ENCODE data around the gene ZNF282.

The ZNF282 gene

DNA sequence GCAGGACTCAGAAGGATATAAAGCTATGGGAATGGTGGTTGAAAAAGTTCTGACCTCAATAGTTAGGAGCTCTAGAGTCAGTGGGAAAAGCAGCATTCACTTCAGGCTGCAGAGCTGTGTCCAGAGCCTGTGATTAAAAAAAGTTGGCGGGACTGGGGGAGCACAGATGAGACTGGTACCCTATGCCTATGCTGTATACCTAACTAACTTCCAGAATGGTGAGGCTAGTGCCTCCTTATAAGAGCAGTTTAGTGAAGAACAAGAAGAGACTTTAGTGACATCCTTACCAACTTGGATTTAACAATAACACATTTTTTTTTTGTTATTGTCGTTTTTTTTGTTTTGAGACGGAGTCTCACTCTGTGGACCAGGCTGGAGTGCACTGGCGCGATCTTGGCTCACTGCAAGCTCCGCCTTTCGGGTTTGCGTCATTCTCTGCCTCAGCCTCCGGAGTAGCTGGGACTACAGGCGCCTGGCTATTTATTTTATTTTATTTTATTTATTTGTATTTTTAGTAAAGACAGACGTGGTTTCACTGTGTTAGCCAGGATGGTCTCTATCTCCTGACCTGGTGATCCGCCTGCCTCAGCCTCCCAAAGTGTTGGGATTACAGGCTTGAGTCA is 6.6 kb upstream of the ZNF282 start:
- FAIRE-seq (no peak), DNase-seq (ENCODE audit: extremely low spot score, insufficient read length, low read depth) (no peak)

DNA sequence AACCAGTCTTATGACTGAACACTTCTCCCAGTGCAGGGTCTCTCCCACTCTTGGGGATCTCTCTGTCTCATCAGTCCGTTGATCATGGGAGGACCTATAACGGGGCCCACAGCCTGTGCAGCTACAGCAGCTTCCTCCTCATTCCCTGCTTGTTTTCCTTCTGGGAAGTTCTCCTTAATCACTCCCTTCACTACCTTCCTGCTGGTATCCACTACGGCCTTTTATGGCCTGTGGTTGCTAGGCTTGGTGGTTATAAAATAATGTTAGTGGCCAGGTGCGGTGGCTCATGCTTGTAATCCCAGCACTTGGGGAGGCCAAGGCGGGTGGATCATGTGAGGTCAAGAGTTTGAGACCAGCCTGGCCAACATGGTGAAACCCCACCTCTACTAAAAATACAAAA is 3.5 kb upstream of the ZNF282 start:
- FAIRE-seq = no peak
- no peak for DNase-seq (ENCODE audit: extremely low spot score, insufficient read length, low read depth)

DNA sequence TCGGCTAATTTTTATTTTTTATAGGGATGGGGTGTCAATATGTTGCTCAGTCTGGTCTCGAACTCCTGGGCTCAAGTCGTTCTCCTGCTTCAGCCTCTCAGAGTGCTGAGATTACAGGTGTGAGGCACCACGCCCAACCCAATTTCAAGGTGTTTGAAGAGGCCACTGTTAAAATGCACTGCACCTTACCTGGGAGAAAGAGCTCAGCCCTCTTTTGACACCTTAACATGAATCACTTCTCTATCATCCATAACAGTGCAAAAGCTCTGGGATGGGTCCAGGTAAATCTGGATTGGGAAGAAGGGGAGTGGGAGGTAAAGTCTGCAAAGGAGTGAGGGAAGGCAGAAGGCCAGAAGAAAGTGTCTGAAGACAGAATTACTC is 557 bp upstream of the ZNF282 start:
- FAIRE-seq (no peak), DNase-seq (ENCODE audit: extremely low spot score, insufficient read length, low read depth) (no peak)

DNA sequence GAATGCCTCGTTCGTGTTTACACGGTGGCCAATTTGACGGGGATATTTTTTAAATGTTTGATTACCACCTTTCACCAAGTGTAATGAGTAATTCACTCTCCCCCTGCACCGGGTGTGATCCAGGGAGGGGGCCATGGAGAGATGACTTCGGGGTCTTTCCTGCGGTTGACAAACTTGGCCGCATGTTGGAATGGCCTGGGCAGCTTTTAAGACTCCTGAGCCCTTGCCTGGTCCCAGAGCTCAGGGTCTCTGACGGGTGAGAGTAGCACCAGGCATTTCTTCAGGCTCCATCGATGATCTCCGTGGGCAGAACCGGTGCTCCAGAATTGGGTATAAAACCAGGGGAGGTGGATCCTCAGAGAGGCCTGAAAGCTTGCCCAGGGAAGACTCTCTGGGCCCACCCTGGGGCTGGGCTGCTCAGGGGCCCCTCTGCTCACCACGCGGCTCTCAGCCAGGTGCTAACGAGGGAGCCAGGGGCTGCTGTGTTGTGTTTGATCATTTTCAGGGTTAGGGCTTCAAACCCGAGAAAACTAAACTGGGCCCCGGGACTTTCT is 882 bp downstream of the ZNF282 start:
- DNase-seq (ENCODE audit: extremely low spot score, insufficient read length, low read depth) (no peak), FAIRE-seq (no peak)

DNA sequence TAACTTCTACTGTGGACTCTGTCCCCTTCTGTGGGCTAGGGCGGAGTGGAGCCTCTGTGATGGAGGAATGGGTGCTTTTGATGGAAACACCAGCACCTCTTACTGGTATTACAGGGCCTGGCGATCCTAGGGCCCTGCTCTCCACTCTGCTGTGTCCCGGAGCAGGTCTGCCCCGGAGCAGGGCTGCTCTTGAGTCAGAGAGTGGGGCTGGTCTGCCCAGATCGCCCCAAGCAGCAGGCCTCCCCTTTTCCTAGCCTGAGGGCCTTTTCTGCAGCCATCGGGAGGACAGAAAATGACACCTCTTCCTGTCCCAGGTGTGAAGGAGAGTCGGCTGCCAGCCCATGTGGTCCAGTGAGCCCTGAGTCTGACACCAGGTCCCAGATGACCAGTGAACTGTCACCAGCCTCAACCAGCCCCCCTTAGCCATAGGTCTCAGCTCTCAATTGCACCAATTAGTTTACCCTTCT is 1.4 kb downstream of the ZNF282 start:
- no peak for DNase-seq (ENCODE audit: extremely low spot score, insufficient read length, low read depth)
- no peak for FAIRE-seq

DNA sequence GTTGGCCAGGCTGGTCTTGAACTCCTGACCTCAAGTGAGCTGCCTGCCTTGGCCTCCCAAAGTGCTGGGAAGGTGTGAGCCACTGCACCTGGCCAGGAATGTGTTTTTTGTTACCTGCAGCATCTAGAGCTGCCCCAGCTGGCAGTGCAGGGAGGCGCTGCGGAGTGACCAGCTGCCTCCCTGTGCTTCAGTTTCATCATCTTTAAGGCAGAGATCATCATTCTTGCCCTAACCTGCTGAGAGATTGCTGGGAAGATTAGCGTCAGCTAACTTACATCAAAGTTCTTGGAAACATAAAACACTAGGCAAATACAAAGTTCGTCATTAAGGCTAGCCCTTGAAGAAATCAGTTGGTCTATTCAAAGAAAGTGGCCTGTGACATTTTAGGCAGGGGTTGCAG is 2.3 kb downstream of the ZNF282 start:
- FAIRE-seq = no peak
- DNase-seq (ENCODE audit: extremely low spot score, insufficient read length, low read depth) = no peak

DNA sequence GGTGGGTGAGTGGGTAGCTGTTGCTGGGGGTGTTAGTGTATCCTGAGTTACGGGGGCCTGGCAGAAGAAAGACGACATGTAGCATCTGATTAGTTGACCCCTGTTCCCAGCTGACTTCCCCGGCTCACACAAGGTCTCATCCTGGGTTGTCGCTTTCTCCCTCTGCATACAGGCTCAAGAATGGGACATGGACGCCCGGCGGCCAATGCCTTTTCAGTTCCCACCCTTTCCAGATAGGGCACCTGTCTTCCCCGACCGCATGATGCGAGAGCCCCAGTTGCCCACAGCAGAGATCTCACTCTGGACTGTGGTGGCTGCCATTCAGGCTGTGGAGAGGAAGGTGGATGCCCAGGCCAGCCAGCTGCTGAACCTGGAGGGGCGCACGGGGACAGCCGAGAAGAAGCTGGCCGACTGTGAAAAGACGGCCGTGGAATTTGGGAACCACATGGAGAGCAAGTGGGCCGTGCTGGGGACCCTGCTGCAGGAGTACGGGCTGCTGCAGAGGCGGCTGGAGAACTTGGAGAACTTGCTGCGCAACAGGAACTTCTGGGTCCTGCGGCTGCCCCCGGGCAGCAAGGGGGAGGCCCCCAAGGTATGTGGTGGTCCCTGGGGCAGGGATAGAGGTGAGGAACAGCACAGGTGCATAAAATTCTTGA is 2.9 kb downstream of the ZNF282 start:
- FAIRE-seq = no peak

DNA sequence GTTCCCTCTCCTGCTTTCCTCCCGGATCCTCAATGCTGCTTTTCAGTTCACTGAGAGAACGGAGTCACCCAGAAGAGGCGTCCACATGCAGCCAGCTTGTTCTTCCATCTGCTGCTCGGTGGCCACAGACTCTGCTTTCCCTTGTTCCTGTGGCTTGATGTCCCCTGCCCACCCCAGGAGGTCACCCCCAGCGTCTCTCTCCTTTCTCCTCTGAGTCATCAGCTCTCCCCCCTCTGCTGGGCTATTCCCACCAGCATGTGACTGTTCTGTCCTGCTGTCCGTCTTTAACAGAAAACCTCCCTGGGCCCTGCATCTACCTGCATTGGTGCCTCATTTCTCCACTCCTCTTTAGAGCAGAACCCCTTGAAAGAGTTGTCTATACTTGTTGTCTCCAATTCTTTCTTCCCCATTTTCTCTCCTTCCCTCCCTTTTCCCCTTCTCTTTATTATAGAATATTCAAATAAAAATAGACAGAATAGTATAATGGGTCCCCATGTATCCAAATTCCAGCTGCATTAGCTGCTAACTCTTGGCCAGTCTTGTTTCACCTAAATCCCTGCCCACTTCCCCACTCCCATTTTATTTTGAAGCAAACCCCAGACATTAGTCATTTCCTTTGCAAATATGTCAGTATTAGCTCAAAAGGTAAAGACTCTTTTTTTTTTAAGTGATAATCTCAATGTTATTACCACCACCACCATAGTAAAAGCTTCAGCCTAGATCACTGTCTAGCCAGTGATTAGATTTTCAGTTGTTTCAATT is 4.1 kb downstream of the ZNF282 start:
- DNase-seq (ENCODE audit: extremely low spot score, insufficient read length, low read depth) (no peak), FAIRE-seq (no peak)

More for the DNA sequence above, 2.9 kb downstream of the ZNF282 start:
- DNase-seq (ENCODE audit: extremely low spot score, insufficient read length, low read depth) = no peak

DNA sequence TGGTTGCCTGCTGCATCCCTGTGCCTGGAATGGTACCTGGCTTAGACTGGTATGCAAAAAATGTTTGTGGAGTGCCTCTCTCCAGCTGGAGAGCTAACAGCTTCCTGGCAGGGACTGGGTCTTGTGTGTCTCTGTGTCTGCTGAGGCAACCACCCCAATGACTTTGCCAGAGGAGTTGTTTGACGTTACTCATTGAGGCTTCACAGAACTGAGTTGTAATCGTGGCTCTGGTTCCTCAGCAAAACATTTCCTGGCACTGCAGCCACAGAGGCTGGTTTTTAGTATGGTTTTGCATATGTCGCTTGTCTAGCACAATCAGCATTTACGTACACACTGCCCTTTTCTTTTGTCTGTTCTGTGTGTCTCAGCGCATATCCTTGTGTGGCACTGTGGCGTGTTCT is 7.5 kb downstream of the ZNF282 start:
- DNase-seq (ENCODE audit: extremely low spot score, insufficient read length, low read depth) (no peak), FAIRE-seq (no peak)

DNA sequence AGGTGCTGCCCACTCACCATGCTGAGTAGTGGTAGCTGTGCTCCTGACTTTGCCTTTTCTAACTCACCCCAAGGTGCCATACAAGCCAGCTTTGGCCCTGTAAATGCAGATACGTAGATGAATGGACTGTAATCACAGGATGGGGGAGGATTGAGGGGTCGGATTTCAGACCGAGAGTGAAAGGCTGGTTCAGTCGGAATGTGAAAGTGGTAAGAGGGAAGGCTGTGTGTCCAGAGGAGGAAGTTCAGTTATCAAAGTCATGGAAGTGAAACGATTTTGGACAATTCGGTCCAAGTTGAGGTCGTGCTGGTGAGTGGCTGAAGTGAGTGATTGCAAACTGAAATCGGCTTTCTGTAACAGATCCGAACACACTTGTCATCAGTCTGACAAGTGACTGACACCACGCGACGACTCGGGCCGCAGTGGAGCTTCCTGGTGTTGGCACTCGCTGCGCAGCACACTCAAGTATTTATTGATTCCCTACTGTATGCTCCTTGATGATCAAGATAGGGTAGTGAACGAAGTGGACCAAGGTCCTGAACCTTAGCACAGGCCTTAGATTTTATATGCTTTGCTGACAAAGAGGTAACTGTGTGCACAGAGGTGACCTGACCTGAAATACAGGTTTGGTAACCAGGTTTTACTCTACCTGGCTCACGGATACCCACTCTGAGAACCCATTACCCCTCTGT is 10.5 kb downstream of the ZNF282 start:
- no peak for FAIRE-seq
- no peak for DNase-seq (ENCODE audit: extremely low spot score, insufficient read length, low read depth)

DNA sequence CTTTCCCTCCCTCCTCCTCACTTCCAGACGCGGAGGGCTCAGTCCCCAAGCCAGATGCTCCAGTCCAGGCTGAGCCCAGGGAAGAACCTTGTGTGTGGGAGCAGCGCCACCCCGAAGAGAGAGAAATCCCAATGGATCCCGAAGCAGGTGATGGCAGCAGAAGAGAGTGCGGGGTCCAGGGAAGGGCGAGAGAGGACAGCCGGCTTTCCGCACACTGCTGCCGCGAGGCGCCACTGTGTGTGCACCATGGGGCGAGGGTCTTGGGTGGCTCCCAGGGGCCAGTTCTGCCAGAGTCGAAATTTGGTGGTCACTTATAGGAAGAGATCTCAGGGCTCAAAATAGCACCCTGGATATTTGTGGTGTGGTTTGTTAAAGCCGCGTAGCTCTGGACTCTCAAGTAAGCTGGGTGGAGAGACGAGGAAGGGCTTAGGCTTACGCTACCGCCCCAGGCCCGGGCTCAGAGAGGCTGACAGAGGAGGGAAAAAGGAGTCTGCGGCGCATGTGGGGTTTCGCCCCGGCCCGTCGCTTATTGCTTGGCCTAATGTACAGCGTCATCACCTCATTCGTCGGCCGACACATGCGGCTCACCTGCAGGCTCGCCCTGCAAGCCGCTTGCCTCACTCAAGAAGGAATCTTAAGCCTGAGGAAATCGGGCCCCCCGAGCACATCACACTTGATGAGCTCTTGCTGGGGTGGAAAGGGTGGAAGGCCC is 12.1 kb downstream of the ZNF282 start:
- no peak for FAIRE-seq
- no peak for DNase-seq (ENCODE audit: extremely low spot score, insufficient read length, low read depth)

DNA sequence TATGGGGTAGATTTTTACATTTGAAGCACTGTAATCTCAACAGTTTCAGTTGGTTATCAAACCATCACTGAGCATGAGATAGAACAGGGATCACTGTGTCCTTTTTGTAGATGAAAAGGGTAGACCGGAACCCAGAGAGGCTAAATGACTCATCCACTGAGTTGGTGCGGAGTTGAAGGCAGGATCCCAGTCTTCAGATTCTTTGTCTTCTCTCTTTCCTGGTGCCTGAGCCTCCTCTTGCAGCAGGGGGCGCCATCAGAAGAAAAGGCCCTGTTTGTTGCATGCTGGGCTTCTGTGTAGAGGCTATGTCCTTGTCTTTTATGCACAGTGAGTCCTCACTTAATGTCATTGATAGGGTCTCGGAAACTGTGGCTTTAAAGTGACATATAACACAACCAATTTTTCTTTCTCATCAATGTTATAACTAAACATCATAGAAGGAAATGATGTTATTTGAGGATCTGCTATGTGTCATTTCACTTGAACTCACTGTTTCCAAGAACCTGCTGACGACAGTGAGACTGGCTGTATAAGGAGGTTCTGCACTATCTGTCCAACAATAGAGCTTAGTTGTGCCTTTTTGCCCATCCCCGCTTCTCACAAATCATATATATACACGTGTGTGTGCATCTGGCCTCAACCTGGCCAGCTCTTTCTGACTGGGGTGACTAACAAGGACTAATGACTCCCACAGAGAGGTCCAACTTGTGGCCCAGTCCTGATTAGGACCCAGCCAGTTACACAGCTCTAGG is 14.3 kb downstream of the ZNF282 start:
- DNase-seq (ENCODE audit: extremely low spot score, insufficient read length, low read depth) (no peak), FAIRE-seq (peak; percentile 58)

DNA sequence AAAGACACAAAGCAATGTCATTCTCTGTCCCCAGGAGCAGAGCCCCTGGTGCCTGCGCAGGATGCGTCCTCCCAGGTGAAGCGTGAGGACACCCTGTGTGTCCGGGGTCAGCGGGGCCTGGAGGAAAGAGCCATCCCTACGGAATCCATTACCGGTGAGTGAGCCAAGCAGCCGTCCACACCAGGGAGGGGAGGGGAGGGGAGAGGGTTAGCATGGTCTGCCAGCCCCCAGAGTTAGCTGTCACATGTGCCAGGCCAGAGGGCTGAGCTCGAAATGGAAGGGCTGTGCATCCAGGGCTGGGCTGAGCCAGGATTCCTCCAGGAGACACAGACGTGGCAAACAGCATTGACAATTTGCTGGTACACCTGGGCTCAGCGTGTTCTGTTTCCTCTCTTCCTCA is 15.2 kb downstream of the ZNF282 start:
- DNase-seq (ENCODE audit: extremely low spot score, insufficient read length, low read depth) (no peak), FAIRE-seq (no peak)

DNA sequence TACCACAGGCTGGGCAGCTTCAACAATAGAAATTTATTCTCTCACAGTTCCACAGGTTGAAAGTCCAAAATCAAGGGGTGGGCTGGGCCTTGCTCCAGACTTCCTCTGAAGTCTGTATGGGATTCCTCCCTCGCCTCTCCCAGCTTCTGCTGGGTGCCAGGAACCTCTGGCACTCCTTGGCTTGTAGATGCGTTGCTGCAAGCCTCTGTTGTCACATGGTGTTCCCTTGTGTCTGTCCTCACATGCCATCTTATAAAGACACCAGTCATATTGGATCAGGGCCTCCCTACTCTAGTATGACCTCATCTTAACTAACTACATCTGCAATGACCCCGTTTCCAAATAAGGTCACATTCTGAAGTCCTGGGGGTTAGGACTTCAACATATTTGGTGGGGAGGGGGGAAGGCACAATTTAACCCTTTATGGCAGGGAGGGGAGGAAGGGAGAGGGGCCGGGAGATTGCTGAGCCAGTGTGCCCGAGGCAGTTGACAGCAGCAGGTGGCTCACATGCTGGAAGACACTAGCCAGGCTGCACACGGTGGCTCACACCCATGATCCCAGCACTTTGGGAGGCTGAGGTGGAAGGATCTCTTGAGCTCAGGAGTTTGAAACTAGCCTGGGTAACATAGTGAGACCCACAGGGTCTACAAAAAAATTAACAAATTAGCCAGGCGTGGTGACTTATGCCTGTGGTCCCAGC is 18.8 kb downstream of the ZNF282 start:
- no peak for FAIRE-seq
- no peak for DNase-seq (ENCODE audit: extremely low spot score, insufficient read length, low read depth)

DNA sequence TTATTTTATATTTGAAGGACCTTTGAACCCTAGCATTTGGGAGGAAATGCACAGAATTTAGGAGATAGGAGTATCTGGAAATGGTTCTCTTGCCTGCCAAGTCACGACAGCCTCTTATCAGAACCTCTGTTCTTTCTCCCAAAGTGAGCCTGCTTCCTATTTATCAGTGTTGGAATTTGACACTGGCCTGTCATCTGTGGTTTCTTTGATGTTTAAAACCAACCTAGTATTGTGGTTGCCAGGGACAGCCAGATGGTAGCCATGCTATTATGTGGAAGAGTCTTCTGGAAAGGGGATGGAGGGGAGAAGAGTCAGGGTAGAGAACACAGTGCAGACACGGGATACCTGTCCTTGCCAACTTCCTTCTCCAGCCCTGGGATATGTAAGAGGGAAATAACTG is 21.1 kb downstream of the ZNF282 start:
- no peak for FAIRE-seq

DNA sequence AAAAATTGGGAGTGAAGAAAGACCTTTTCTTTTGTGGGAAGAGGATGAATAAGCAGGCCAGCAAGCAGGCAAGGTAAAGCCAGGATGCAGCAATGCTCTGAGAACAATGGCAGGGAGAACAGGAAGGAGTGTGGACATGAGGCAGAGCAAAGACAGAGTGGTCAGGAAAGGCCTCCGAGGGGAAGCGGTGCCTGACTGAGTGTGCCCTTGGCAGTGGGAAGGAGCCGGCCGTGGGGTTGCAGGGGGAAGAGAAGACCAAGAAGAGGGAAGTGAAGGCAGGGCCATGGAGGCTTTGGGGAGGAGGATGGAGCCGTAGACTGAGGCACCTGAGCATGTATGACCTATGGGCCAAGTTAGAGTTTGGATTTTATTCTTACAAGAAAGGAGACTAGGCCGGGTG is 22.2 kb downstream of the ZNF282 start:
- DNase-seq (ENCODE audit: extremely low spot score, insufficient read length, low read depth) (no peak), FAIRE-seq (no peak)

More for the DNA sequence above, 21.1 kb downstream of the ZNF282 start:
- no peak for DNase-seq (ENCODE audit: extremely low spot score, insufficient read length, low read depth)

DNA sequence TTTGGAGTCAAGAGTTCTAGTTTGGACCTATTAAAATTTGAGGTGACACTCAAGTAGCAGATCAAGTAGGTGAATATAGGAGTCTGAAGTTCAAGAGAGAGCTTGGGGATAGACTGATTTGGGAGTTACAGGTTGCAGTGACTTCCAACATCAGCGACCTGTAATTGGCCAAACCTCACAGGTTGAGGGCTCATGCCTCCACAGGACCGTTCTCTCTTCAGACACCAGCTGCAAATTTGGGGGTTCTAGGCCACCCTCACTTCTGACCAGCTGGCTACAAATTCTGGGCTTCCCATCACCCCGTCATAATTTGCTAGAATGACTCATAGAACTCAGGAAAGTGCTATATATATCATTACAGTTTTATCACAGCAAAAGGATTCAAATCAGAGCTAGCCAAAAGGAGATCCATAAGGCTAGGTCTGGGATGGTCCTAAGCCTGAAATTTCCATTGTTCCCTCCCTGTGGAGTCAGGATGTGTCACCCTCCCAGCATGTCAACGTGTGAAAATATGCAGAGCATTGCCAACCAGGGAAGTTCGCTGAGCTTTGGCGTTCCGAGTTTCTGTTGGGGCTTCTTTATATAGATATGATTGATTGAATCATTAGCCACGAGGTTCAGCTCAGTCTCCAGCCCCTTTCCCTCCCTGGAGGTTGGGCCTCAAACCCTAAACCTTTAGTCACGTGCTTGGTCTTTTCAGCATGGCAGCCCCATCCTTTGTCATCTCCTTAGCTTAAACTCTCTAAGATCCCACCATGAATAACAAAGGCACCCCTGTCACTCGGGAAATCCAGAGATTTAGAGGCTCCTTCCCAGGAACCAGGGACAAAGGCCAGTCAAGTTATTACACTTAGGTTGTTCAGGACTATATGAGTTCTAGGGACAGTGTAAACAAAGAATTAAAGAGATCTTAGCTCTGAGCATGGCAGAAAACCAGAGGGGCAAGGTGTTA is 23.4 kb downstream of the ZNF282 start:
- DNase-seq (ENCODE audit: extremely low spot score, insufficient read length, low read depth) (no peak), FAIRE-seq (no peak)

Measured in GM18507 (cell line).